HG03469 (cell line): Measurements from ENCODE around the gene TEX264.
A peak's percentile ranks its signal among the peaks of the same experiment; 100 is the strongest.

Source experiments
- ATAC-seq: cut with Tn5 transposase; IDR thresholded peaks from one replicate; pipeline ENCODE4 v1.9.1; 2021; ENCODE audit warnings: mild to moderate bottlenecking, moderate library complexity, moderate number of reproducible peaks; ENCODE audit not compliant: unreplicated experiment

The TEX264 gene

GRCh38 chr3:51673802-51674654 lies 3.0 kb downstream of the TEX264 start:
- no peak for ATAC-seq

DNA sequence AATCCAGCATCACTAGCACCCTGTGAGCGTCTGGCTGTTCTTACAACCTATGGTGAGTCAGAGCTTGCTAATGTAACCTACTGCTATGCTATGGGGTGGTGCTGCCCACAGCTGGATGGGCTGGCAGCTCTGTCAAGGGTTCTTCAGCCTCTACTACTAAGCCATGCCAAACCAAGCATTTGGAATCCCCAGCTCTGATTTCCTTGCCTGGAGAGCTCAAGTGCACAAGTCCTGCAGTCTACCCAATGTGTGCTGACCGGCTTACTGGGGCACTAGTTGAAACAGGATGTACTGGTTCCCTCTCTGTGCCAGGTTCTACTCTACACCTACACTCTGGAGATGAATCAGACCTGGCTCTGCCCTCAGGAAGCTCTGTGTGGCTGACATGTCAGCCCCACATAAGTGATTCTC lies 4.2 kb downstream of the TEX264 start:
- ATAC-seq: no peak

GRCh38 chr3:51676102-51676640 lies 5.1 kb downstream of the TEX264 start:
- ATAC-seq: no peak

DNA sequence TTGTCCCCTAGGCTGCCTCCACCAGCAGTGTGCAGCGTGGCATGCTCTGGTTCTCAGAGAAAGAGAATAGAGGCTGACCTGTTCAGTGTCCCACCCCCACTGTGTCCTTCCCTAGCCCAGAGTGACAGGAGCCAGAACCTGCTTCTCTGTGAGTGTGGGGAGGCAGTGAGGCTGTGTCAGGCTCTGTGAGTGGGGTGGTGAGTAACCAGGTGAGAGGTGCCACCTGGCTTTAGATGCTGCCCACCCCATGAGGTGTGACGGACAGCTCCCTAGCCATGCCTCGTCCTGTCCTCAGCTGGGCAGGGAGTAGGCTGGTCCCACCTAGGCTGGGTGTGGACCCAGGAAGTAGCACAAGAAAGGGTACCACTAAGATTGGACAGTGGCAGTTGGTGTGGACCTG lies 6.3 kb downstream of the TEX264 start:
- no peak for ATAC-seq

DNA sequence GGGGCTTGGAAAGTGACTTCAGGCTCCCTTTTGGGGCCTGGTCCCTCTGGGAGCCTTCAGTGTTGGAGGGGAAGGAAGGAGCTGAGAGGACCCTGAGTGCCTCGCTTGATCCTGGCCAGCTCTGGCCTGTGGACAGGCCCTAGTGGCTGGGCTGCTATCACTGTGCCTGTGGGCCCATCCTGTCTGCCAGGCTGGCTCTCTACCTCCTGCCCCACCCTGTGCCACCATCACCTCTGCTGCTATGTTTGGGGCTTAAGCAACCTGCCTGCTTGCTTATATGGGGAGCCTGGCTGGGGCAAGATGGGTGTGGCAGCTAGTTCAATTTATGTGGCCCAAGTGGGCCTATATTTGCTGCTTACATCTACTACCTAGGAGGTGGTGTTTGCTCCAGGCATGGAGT lies 7.1 kb downstream of the TEX264 start:
- no peak for ATAC-seq

- no peak for ATAC-seq
Measured at GRCh38 chr3:51678641-51679040, 7.6 kb downstream of the TEX264 start.

GRCh38 chr3:51679318-51679717 lies 8.3 kb downstream of the TEX264 start:
- no peak for ATAC-seq

DNA sequence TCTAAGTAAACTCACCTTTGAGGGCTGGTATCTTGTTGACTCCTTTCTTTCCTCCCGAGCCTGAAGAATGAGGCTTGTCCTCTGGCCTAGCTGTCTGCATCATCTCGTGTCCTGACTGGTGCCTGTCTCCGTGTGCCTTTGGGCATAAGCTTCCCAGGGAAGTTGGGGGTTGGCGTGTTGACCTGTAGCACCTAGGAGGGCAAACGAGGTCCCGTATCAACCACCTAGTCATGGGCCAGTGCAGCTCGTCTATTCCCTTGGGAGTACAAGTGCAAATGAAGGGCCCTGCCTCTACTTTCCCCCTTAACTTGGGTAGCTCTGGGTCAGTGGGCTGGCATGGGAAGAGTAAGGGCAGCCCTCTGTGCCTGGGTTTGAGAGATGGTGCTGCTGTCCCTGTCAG lies 8.7 kb downstream of the TEX264 start:
- ATAC-seq: no peak

DNA sequence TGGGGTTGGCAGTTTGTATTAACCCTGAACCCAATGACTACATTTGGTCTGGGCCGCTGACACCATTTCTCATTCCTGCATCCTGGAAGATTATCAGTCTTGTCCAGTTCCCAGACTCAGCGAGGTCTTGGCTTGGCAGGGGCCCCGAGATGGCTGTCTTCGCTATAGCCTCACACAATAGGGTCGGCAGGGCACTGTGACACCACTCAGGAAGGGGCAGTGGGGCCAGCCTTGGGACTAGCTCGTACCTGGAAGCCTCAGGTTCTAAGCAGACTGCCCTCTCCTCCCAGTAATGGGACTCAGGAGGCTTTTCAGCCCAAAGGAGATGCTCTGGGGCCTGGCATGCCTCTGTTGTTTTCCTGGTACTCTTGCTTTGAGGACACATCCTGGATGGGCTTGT lies 9.1 kb downstream of the TEX264 start:
- no peak for ATAC-seq

GRCh38 chr3:51680663-51681230 lies 9.7 kb downstream of the TEX264 start:
- ATAC-seq: no peak

- ATAC-seq: no peak
Measured at GRCh38 chr3:51681453-51681852, 10.4 kb downstream of the TEX264 start.

- ATAC-seq: peak; percentile 77
Measured at GRCh38 chr3:51682079-51682478, 11.0 kb downstream of the TEX264 start.

DNA sequence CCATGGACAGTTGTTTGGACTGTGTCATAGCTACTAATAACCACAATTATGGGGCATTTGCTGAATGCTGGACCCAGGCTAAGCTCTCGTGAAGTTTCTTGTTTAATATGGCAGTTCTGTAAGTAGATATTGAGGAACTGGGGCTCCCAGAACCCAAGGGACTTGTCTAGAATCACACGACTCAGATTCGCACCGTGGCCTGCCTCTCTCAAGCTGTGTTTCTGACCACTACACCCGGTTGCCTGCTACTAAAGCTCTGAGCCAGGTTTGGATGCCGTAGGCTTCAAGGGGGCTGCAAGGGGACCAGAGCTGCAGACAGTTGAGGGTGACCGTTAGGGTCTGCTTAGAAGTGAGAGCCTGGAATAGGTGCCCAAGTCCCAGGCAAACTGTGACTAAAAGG lies 11.5 kb downstream of the TEX264 start:
- no peak for ATAC-seq

GRCh38 chr3:51683566-51683965 lies 12.5 kb downstream of the TEX264 start:
- no peak for ATAC-seq

DNA sequence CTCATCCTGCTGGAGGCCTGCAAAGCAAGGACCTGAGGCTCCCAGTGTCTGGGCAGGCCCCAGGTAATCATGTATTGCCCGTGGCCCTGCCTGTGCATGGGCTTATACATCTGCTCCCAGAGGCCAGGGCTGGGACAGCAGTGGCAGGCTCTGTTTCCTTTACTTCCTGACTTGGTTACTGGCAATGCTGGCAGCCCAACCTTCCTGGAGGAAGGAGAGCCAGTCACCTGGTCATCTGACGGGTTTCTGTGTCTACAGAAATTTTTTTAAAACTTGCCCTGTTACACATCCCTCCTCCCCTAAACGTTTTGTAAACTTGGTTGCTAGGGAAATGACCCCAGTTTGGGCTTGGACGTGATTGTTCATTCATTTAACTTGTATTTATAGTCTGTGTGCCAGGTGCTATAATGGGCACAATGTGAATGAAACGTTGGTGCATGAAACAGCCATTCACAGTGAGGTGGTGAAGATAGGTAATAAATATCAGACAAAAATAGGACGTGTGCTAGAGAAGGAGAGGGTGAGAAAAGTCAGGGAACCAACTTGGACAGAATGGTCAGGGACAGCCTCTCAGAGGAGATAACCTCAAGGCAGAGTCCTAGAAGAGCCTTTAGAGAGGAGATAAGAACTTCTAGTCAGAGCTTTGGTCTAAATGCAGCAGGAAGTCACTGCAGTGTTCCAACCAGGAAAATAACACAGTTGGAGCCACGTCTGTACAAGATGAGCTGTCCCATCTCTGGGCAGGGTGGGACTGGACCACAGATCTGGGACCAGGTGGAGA lies 14.1 kb downstream of the TEX264 start:
- no peak for ATAC-seq

DNA sequence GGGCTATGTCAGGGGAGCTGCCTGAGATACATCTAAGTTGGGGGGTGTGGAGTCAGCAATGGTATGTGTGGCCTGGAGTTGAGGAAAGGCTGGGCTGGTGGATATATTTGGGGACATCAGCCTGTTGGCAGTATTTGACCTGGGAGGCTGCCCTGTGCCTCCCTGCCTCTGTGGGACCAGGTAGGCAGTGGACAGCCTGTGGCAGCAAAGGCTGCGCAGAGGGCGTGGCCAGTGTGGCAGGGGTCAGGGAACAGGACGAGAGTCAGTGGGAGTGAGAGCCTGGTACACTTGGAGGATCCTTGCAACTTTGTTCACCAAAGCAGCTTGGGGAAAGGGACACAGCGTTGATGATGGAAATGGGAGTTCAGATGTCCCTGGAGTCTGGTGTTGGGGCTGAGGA lies 15.0 kb downstream of the TEX264 start:
- no peak for ATAC-seq

DNA sequence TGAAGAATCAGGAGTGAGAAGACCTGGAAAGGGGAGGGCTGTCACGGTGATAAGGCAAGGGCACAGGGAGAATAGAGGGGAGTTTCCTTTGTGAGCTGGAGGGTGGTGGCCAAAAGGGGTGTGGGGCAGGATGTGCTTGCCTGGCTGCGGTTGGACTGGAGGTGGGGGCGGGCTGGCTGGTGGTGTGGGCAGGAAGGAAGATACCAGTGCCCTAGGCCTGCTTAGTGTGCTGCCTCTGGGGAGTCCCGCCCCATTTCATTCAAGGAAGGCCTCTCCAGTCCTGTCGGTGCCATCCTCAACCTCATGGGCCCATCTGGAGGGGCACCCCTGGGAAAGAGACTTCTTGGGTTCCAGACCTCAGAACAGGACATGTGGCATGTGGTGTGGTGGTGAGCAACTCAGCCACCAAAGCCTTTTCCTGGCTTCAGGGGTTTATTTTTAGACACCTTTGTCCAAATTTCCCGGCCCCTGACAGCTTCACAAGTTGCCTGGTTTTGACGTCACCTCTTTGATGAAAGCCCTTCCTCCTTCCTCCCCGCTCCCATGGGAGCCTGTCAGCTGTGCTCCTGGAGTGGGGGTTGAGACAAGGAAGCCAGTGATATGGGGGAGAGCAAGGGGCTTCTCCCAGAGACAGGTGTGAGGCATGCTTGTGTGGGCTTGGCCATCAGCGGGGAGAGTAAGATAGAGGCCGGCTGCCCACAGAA lies 15.6 kb downstream of the TEX264 start:
- ATAC-seq: no peak

DNA sequence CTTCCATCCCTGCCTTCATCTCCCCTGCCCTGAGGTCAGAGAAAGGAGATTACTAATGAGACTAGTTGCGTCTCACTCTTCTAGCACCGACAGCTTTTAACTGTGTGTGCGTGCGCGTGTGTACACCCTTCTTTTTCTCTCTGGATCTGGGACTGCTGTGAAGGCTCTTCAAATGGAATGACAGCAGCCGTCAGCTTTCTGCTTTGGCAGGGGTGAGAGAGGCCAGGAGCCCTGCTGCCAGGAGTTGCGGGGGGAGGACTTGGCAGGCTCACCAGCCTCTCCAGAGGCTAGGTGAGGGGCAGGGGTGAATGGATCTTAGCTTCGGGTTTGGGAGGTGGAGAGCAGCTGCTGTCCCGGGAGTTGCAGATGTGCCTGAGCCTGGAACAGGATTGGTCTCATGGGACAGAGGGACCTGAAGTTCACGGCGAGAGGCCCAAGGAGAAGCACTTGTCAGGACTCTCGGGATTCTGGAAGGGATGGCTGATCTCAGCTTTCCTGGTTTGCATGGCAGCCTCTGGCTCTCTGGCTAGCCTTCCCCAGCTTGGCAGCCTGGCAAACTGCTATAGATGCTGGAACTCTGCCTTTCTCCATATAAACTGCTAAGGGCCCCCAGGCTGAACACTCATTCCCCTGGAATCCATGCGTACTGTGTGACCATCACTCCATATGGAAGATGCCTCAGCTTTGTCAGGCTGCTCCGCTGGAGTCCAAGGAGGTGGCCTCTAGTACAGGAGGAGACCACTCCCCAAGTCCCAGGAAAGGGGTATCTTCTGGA lies 16.6 kb downstream of the TEX264 start:
- no peak for ATAC-seq

DNA sequence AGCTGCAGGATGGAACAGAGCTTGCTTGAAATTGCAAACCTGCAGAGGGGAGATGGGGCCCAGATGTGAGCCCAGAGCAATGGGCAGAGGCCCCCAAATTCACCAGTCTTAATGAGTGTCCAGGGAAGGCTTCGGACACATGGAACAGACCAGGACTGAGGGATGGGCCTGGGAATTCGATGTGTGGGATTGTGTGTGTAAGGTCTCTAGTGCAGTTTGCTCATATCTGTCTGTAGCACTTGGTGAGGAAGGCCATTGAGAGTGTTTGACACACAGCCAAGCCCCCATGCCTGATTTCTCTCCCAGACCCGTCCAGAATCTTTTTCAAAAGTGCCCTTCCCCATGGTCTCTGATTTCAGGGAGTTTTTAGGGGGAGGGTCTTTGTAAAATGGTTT lies 17.2 kb downstream of the TEX264 start:
- ATAC-seq: no peak

DNA sequence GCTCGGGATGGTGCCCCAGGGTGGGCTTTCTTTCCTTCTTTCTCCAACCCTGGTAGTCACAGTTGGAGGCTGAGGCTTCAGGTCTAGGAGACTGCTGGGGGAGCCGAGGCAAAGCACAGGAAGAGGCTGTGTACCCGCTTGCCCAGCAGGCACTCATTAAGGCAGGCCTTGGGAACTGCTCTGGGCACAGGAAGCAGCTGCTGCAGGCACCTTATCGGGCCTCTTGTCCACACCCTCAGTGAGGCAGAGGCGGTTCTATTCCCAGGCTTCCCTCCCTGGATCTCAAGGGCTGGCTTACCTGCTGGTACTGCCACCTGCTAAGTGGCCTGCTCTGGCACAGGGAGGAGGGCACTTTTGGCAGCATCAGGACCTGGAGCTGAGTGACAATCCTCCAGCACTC lies 20.0 kb downstream of the TEX264 start:
- no peak for ATAC-seq
